ENCODE results near the gene SULT6B1.
"Not testable (repeated sequence)": the region's sequence is repeated elsewhere in the genome, so short reads cannot be mapped to it uniquely, and the experiment has no call there.

SULT6B1 gene

GRCh38 chr2:37195862-37196319 lies 7.4 kb upstream of the SULT6B1 start:
- DNase-seq, result not testable (repeated sequence)

- no peak for DNase-seq
These were observed 4.1 kb upstream of the SULT6B1 start for GRCh38 chr2:37192551-37192950.

DNA sequence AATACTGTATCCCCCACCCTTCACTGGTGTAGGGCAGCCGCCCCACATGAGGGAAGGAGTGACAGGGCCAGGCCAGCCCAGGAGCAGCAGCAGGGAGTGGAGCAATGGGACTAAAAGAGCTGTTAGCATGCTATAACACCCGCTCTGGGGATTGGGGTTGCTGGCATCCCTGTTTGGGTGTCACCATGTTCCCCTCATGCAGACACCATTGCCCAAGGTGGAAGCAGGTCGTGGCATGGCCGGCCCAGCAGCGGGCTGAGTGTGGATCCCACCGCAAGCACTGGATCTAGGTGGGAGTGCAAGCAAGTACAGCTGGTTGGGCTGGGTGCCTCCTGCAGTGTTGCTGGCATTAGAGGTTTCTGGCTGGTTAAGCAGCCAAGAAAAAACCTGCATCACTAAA lies 3.3 kb upstream of the SULT6B1 start:
- no peak for DNase-seq

DNA sequence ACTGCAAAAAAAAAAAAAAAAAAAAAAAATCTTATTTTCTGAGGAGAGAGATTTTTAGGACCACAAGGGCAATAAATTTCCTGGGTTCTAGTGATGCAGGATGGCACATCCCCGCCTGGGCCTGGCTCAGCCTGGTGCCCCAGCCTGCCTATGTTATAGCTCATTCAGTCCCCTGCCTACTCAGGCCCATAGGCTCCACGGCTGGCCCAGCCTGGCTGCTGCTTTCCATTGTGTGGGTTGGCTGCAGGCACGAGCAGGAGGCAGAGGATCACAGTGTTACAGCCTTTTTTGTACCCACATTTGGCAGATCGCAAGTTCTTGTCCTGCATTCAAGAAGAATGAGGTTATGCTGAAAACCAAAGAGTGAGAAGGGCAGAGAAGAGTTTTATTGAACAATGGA lies 2.8 kb upstream of the SULT6B1 start:
- no peak for DNase-seq

- DNase-seq, result no peak
These were observed 1.8 kb upstream of the SULT6B1 start for GRCh38 chr2:37190290-37190689.

- DNase-seq, result peak; percentile 7 to 21
These were observed 1.1 kb upstream of the SULT6B1 start for GRCh38 chr2:37189452-37190153.

- no peak for DNase-seq
These were observed 6.5 kb downstream of the SULT6B1 start for GRCh38 chr2:37181726-37182684.

- no peak for DNase-seq
These were observed 7.8 kb downstream of the SULT6B1 start for GRCh38 chr2:37180640-37181039.

- no peak for DNase-seq
These were observed 8.3 kb downstream of the SULT6B1 start for GRCh38 chr2:37180006-37180639.

GRCh38 chr2:37173741-37174140 lies 14.7 kb downstream of the SULT6B1 start:
- no peak for DNase-seq

DNA sequence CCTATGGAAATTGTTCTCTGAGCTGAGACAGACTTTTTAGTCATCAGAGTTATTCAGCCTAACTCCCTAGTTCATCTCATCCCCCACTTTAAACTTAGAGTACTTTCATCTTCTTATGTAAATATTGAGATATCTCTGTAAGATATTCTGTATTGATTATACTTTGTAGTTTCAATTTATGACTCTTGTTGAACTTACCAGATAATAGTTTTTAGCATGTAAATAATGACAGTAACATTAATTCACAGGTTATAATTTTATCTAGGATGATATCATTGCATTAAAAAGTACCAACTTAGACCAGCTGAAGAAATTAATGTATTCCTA lies 16.9 kb downstream of the SULT6B1 start:
- DNase-seq, result no peak

DNA sequence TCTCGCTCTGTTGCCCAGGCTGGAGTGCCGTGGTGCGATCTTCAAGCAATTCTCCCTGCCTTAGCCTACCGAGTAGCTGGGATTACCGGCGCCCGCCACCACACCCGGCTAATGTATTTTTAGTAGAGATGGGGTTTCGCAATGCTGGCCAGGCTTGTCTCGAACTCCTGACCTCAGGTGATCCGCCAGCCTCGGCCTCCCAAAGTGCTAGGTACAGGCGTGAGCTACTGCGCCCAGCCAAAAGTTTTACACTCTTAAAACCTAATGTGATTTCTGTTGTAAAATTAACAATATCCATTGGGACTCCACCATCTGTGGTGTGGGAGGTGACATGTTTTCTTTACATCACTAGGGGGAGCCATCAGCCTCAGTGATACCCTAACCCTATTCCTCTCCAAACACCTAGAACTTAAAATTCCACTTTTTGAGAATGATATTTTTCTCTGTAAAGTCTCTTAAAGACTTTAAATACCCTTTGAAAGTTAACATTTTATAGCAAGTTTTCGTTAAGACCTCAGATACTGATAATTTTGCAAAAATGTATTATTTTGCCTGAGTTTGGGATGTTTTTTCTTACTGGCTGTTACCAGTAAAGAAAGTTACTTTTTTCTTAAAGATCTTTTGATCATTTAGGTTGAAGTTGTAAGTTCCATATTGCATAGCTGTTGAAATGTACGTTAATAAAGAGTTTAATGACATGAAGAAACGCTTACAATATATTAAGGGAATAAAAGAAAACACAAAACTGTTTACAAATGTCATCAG lies 20.1 kb downstream of the SULT6B1 start:
- peak; percentile 58 to 68 for DNase-seq

DNA sequence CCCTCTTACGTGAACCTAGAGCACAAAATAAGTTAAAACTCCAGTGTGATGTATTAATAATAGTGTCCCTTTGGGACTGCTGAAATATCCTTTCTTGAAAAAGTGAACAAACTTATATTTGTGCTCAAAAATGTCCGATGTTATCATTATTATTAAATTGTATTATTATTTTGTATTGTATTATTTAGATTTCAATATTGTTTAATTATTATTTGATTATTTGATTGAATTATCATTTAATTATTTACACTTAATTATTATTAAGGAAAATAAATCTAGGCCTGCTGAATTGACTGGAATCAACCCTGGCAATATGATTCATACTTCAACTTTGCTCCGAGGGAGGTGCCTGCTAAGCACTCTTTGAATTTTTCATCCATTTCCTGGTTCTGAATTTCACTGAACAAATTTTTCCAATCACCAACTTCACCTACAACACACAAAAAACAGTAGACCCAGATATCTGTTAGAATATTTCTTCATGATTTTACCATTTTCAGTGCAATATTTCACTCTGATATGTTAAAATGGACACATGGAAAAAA lies 20.8 kb downstream of the SULT6B1 start:
- no peak for DNase-seq

DNA sequence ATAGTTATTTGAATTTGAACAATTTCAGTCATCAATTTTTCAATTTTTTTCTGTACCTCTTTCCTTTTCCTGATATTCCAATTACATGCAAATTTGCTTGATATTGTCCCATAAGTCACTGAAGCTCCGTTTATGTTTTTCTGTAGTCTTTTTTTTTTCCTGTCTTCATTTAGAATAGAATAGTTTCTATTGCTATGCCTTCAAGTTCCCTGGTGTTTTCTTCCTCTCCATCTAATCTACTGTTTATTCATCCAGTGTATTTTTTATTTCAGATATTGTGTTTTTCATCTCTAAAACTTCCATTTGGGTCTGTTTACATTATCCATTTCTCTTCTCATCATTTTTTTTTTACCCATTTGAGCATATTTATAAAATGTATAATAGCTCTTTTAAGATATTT lies 23.7 kb downstream of the SULT6B1 start:
- DNase-seq, result no peak

DNA sequence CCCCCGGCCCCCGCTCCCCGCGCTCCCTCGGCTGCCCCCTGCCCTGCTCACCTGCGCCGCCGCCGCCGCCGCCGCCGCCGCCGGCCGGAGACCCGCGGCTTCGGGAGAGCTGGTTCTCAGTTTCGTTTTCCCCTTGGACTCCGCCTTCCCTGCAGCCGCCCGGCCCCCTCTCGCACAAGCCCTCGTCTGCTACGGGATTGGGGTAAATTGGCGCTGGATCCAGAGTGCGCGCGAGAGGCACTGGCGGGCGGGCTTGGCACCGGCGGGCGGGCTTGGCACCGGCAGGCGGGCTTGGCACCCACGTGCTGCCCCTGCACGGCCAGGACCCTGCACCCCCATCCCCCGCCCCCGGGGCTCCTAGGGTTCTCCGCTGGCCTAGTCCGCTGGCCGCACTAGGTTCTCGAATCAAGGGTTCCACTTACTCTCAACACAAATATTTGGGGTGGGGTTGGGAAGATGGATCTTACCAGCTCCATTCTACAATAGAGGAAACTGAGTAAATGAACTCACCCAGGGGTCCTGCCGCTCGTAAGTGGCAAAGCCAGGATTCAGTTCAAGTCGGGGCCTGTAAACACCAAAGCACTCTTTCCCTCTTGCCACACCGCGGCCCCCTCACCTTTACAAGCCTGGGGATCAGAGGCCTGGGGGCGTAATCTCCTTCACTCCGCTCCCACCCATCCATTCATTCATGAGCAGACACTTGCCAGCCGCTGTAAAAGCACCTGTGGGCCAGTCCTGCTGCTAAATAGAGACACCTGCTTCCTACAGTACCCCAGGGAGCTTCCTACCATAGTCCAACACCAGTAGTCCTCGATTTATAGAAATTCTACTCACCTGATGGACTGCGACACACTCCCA lies 31.4 kb downstream of the SULT6B1 start, which contains the start of gene EIF2AK2:
Gene EIF2AK2 (minus strand): TSS at position 124 of the 858 bp plus-strand sequence. CDS start 9,174 bp downstream, outside the sequence.
- DNase-seq, result peak; percentile 87 to 90

DNA sequence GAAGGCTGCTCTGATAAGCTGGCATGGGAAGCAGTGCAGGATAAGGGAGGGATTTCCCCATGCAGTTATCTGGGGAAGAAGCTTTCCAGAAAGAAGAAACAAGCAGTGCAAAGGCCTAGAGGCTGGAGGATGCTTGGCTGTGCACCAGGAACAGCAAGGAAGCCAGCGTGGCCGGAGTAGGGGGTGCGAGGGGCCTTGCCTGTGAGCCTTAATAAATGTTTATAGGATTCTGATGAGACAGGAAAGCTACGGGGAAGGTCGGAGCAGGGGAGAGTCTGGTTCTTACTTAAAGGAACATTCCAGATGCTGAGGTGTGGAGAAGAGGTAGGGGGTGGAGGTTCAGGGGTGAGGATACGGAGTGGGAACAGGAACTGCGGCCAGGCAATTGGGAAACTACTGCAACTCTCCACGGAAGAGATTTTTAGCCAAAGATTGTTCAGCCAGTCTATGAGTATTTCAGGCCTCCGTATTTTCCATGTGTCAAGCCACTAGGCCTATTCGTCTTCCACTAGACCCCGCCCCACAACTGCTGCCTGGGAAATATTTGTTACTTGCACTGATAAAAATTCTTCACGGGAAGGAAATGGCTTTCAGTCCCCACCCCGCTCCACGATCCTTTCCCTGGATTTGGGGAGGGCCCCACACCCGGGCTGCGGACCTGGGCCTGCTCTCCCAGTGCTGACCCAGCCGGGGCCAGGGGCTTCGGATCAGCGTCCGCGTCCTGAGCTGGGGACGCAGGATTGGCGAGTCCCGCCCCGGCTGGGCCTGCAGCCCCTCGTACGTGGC lies 32.2 kb downstream of the SULT6B1 start:
- peak; percentile 24 to 51 for DNase-seq

- peak; percentile 16 to 55 for DNase-seq
These were observed 33.7 kb downstream of the SULT6B1 start for GRCh38 chr2:37154785-37155184.

DNA sequence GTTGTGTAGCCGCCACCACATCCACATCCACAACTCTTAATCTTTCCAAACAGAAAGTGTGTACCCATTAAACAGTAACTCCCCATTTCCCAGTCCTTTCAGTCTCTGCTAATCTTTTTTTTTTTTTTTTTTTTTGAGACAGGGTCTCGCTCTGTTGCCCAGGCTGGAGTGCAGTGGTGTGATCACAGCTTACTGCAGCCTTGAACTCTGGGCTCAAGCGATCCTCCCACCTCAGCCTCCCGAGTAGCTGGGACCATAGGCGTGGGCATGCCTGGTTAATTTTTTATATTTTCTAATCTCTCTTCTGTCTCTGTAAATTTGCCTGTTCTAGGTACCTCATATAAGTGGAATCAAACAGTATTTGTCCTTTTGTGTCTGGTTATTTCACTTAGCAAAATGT lies 35.2 kb downstream of the SULT6B1 start:
- DNase-seq, result no peak

GRCh38 chr2:37149626-37150322 lies 38.7 kb downstream of the SULT6B1 start:
- DNase-seq, result no peak

- DNase-seq, result no peak
These were observed 40.1 kb downstream of the SULT6B1 start for GRCh38 chr2:37148325-37148724.

All from Kasumi-1 (cell line).